Duodenal mucosa (tissue), 2 donors: ENCODE measurements around the gene ADAM10.
"Not testable (repeated sequence)": the region's sequence is repeated elsewhere in the genome, so short reads cannot be mapped to it uniquely, and the experiment has no call there.

ENCODE experiments used
- H3K27ac ChIP-seq: one replicate; pipeline ENCODE4 v1.7.0; 2013; ENCODE audit warnings: low read depth, low read length
- H3K27me3 ChIP-seq, 2 donors: one replicate each; pipeline ENCODE4 v1.7.0; 2013; ENCODE audit warnings: low read length in 2 of 2, control low read depth in 1 of 2; ENCODE audit not compliant: insufficient read depth in 2 of 2, control insufficient read depth in 1 of 2
- H3K36me3 ChIP-seq, 2 donors: one replicate each; pipeline ENCODE4 v1.7.0; 2013; ENCODE audit warnings: low read length in 2 of 2, control low read depth in 1 of 2; ENCODE audit not compliant: insufficient read depth in 2 of 2, control insufficient read depth in 1 of 2
- H3K4me1 ChIP-seq, 2 donors: one replicate each; pipeline ENCODE4 v1.7.0; 2013; ENCODE audit warnings: low read length in 2 of 2, control low read depth in 1 of 2; ENCODE audit not compliant: insufficient read depth in 2 of 2, control insufficient read depth in 1 of 2
- H3K4me3 ChIP-seq, 2 donors: one replicate each; pipeline ENCODE4 v1.7.0; 2013; ENCODE audit warnings: low read length in 2 of 2, low read depth in 1 of 2
- H3K9ac ChIP-seq, 2 donors: one replicate each; pipeline ENCODE4 v1.7.0; 2013; ENCODE audit warnings: low read length in 2 of 2, low read depth in 1 of 2
- H3K9me3 ChIP-seq, 2 donors: one replicate each; pipeline ENCODE4 v1.7.0; 2013; ENCODE audit warnings: low read length in 2 of 2, control low read depth in 1 of 2; ENCODE audit not compliant: control insufficient read depth in 1 of 2

The ADAM10 gene

GRCh38 chr15:58622877-58623276 lies 126.6 kb downstream of the ADAM10 start:
- Histone ChIP-seq H3K27me3 (no peaks in the 10 kb centered on the region), H3K4me1 (peaks cover 6 to 8% of the 10 kb centered on the region in 2 donors), H3K4me3 (no peak overlapping the region), H3K9ac (no peak overlapping the region), H3K36me3 (peaks cover 6 to 24% of the 10 kb centered on the region in 2 donors), H3K9me3 (no peaks in the 10 kb centered on the region), H3K27ac (no peak overlapping the region)

- H3K9me3 ChIP-seq, H3K4me1 ChIP-seq, H3K27ac ChIP-seq, H3K4me3 ChIP-seq, H3K27me3 ChIP-seq, H3K9ac ChIP-seq: not testable (repeated sequence)
- peaks cover 0 to 16% of the 10 kb centered on the region in 2 donors for H3K36me3 ChIP-seq
Observed at GRCh38 chr15:58620268-58620667, 129.2 kb downstream of the ADAM10 start.

GRCh38 chr15:58616171-58616570 lies 133.3 kb downstream of the ADAM10 start:
- Histone ChIP-seq H3K27me3 (no peaks in the 10 kb centered on the region), H3K9ac (no peak overlapping the region), H3K4me1 (peaks cover 9 to 13% of the 10 kb centered on the region in 2 donors), H3K27ac (no peak overlapping the region), H3K36me3 (peaks cover 0 to 21% of the 10 kb centered on the region in 2 donors), H3K9me3 (peaks cover 0 to 5% of the 10 kb centered on the region in 2 donors), H3K4me3 (no peak overlapping the region)

GRCh38 chr15:58611731-58612676 lies 137.5 kb downstream of the ADAM10 start:
- no peak overlapping the region for H3K9ac ChIP-seq
- peaks cover 0 to 5% of the 10 kb centered on the region in 2 donors for H3K9me3 ChIP-seq
- H3K36me3 ChIP-seq = peaks cover 0 to 24% of the 10 kb centered on the region in 2 donors
- peak overlapping the region; percentile 10 for H3K27ac ChIP-seq
- peak overlapping the region in 1 of 2 donors; percentile 24 for H3K4me3 ChIP-seq
- H3K4me1 ChIP-seq = peaks cover 9 to 18% of the 10 kb centered on the region in 2 donors
- no peaks in the 10 kb centered on the region for H3K27me3 ChIP-seq

- Histone ChIP-seq H3K27ac (no peak overlapping the region), H3K36me3 (peaks cover 0 to 16% of the 10 kb centered on the region in 2 donors)
Observed at GRCh38 chr15:58608711-58609110, 140.8 kb downstream of the ADAM10 start.

GRCh38 chr15:58608129-58608590 lies 141.3 kb downstream of the ADAM10 start:
- peaks cover 9 to 28% of the 10 kb centered on the region in 2 donors for H3K4me1 ChIP-seq
- peaks cover 0 to 16% of the 10 kb centered on the region in 2 donors for H3K36me3 ChIP-seq
- H3K4me3 ChIP-seq = no peak overlapping the region
- no peaks in the 10 kb centered on the region for H3K27me3 ChIP-seq
- H3K9me3 ChIP-seq = no peaks in the 10 kb centered on the region
- no peak overlapping the region for H3K27ac ChIP-seq
- no peak overlapping the region for H3K9ac ChIP-seq

More at GRCh38 chr15:58608711-58609110, 140.8 kb downstream of the ADAM10 start:
- no peak overlapping the region for H3K4me3 ChIP-seq
- H3K27me3 ChIP-seq = no peaks in the 10 kb centered on the region
- no peak overlapping the region for H3K9ac ChIP-seq
- no peaks in the 10 kb centered on the region for H3K9me3 ChIP-seq
- H3K4me1 ChIP-seq = peaks cover 9 to 28% of the 10 kb centered on the region in 2 donors

- peaks cover 0 to 15% of the 10 kb centered on the region in 2 donors for H3K4me1 ChIP-seq
- H3K9ac ChIP-seq = no peak overlapping the region
- no peaks in the 10 kb centered on the region for H3K9me3 ChIP-seq
- H3K4me3 ChIP-seq = no peak overlapping the region
- peaks cover 0 to 19% of the 10 kb centered on the region in 2 donors for H3K36me3 ChIP-seq
- H3K27ac ChIP-seq = no peak overlapping the region
- H3K27me3 ChIP-seq = no peaks in the 10 kb centered on the region
Observed at GRCh38 chr15:58606577-58607080, 142.9 kb downstream of the ADAM10 start.

GRCh38 chr15:58605931-58606530 lies 143.5 kb downstream of the ADAM10 start:
- no peak overlapping the region for H3K4me3 ChIP-seq
- H3K27ac ChIP-seq = no peak overlapping the region
- no peaks in the 10 kb centered on the region for H3K9me3 ChIP-seq
- H3K27me3 ChIP-seq = no peaks in the 10 kb centered on the region
- H3K4me1 ChIP-seq = peaks cover 0 to 15% of the 10 kb centered on the region in 2 donors
- no peak overlapping the region for H3K9ac ChIP-seq
- H3K36me3 ChIP-seq = peaks cover 0 to 19% of the 10 kb centered on the region in 2 donors

GRCh38 chr15:58604455-58604923 lies 145.0 kb downstream of the ADAM10 start:
- Histone ChIP-seq H3K27ac (no peak overlapping the region), H3K9ac (no peak overlapping the region), H3K27me3 (no peaks in the 10 kb centered on the region), H3K4me3 (no peak overlapping the region), H3K9me3 (no peaks in the 10 kb centered on the region), H3K36me3 (peaks cover 0 to 15% of the 10 kb centered on the region in 2 donors), H3K4me1 (peaks cover 0 to 15% of the 10 kb centered on the region in 2 donors)

- Histone ChIP-seq H3K4me1 (peaks cover 0 to 15% of the 10 kb centered on the region in 2 donors), H3K36me3 (peaks cover 0 to 11% of the 10 kb centered on the region in 2 donors)
- H3K9me3 ChIP-seq, H3K27ac ChIP-seq, H3K9ac ChIP-seq, H3K4me3 ChIP-seq, H3K27me3 ChIP-seq: not testable (repeated sequence)
Observed at GRCh38 chr15:58603927-58604326, 145.6 kb downstream of the ADAM10 start.
